ENCODE results near the gene FAXDC2. TPM values are rescaled to one million over a fixed set of nuclear protein-coding genes. Genes with fewer than 3 reads are reported as not detected.

The FAXDC2 gene
- total and polyA plus RNA-seq, 9 of the 15 experiments (the other 6 are each of a cell fraction or from before 2014, with no cell fraction given) = 2.4 to 30.0 (median 9.9) TPM

DNA sequence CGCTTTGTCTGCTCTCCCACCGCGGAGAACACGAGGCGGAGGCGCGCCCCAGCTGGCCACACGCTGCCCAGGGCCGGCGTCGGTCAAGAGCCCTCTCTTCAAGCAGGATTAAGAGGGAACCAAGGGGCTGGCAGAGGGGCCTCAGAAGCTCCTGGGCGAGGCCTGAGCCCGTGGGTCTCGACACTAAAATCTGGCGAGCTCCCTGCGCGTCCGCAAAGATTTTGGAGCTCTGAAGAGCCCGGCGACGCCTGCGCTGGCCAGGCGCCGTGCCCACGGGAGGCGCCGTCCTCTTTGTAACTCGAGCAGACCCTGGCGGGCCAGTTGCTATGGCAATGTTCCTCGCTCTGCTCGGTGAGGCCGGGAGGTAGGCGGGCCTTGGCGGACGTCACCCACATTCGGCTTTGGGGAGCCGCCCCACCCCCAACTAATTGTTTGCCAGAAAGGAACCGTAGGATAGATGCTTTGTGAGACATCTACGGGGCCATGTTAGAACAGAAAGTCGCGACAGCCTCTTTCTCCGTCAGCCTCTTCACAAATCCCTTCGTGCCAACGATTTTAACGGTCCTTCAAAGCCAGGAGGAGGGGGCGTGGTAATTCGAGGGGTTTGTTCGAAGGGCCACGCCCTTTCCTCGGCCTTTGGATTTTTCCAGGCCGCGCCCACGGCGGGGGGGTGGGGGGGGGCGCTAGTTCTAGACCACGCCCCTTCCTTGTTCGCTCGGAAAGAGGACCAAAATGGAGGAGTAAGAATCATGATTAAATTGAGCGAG lies 7.3 kb upstream of the FAXDC2 start (continued):
- TF ChIP-seq POLR2AphosphoS5 (IDR thresholded peaks at IDR 0.05; ENCODE audit: control insufficient read depth, insufficient read depth, low read depth, low read length) (peak; percentile 12; the same call in 1 of the 2 replicates), RFX5 (IDR thresholded peaks at IDR 0.05; ENCODE audit: low read depth, low read length) (no peak), E2F3 (CRISPR knock-in tag; IDR thresholded peaks at IDR 0.05) (0 out of 2 replicates have a peak, but pooled peaks have one; percentile 78), HNRNPLL (IDR thresholded peaks at IDR 0.05; ENCODE audit: low read depth, low read length, poor library complexity, severe bottlenecking) (peak; percentile 16), KLF10 (CRISPR knock-in tag; IDR thresholded peaks at IDR 0.05) (0 out of 2 replicates have a peak, but pooled peaks have one; percentile 58), JUN (IDR thresholded peaks at IDR 0.05; ENCODE audit: borderline replicate concordance, low read depth, low read length) (no peak), JUN (CRISPR knock-in tag; IDR thresholded peaks at IDR 0.05; ENCODE audit: borderline replicate concordance) (peak; percentile 74; the same call in 1 of the 2 replicates)
- TF ChIP-seq, protein P1, sequence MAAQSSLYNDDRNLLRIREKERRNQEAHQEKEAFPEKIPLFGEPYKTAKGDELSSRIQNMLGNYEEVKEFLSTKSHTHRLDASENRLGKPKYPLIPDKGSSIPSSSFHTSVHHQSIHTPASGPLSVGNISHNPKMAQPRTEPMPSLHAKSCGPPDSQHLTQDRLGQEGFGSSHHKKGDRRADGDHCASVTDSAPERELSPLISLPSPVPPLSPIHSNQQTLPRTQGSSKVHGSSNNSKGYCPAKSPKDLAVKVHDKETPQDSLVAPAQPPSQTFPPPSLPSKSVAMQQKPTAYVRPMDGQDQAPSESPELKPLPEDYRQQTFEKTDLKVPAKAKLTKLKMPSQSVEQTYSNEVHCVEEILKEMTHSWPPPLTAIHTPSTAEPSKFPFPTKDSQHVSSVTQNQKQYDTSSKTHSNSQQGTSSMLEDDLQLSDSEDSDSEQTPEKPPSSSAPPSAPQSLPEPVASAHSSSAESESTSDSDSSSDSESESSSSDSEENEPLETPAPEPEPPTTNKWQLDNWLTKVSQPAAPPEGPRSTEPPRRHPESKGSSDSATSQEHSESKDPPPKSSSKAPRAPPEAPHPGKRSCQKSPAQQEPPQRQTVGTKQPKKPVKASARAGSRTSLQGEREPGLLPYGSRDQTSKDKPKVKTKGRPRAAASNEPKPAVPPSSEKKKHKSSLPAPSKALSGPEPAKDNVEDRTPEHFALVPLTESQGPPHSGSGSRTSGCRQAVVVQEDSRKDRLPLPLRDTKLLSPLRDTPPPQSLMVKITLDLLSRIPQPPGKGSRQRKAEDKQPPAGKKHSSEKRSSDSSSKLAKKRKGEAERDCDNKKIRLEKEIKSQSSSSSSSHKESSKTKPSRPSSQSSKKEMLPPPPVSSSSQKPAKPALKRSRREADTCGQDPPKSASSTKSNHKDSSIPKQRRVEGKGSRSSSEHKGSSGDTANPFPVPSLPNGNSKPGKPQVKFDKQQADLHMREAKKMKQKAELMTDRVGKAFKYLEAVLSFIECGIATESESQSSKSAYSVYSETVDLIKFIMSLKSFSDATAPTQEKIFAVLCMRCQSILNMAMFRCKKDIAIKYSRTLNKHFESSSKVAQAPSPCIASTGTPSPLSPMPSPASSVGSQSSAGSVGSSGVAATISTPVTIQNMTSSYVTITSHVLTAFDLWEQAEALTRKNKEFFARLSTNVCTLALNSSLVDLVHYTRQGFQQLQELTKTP (IDR thresholded peaks at IDR 0.05; ENCODE audit: low read depth in 1 of 2, partially characterized antibody in 2 of 2) = peak in 1 of 2 experiments; percentile 12
- TF ChIP-seq, protein P2, sequence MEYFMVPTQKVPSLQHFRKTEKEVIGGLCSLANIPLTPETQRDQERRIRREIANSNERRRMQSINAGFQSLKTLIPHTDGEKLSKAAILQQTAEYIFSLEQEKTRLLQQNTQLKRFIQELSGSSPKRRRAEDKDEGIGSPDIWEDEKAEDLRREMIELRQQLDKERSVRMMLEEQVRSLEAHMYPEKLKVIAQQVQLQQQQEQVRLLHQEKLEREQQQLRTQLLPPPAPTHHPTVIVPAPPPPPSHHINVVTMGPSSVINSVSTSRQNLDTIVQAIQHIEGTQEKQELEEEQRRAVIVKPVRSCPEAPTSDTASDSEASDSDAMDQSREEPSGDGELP (CRISPR knock-in tag; IDR thresholded peaks at IDR 0.05; ENCODE audit: borderline replicate concordance) = peak; percentile 97
- TF ChIP-seq, protein P3, sequence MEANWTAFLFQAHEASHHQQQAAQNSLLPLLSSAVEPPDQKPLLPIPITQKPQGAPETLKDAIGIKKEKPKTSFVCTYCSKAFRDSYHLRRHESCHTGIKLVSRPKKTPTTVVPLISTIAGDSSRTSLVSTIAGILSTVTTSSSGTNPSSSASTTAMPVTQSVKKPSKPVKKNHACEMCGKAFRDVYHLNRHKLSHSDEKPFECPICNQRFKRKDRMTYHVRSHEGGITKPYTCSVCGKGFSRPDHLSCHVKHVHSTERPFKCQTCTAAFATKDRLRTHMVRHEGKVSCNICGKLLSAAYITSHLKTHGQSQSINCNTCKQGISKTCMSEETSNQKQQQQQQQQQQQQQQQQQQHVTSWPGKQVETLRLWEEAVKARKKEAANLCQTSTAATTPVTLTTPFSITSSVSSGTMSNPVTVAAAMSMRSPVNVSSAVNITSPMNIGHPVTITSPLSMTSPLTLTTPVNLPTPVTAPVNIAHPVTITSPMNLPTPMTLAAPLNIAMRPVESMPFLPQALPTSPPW (CRISPR knock-in tag; IDR thresholded peaks at IDR 0.05) = peak; percentile 100
- TF ChIP-seq, protein P4, sequence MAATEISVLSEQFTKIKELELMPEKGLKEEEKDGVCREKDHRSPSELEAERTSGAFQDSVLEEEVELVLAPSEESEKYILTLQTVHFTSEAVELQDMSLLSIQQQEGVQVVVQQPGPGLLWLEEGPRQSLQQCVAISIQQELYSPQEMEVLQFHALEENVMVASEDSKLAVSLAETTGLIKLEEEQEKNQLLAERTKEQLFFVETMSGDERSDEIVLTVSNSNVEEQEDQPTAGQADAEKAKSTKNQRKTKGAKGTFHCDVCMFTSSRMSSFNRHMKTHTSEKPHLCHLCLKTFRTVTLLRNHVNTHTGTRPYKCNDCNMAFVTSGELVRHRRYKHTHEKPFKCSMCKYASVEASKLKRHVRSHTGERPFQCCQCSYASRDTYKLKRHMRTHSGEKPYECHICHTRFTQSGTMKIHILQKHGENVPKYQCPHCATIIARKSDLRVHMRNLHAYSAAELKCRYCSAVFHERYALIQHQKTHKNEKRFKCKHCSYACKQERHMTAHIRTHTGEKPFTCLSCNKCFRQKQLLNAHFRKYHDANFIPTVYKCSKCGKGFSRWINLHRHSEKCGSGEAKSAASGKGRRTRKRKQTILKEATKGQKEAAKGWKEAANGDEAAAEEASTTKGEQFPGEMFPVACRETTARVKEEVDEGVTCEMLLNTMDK (IDR thresholded peaks at IDR 0.05; ENCODE audit: borderline replicate concordance, insufficient read depth, low read depth, low read length, poor library complexity, severe bottlenecking) = peak; percentile 31

Data from K562 (cell line).